HFF-Myc (cell line): ENCODE measurements around the gene CTBP2.

Experiments used
- DNase-seq: peaks from one replicate; pipeline ENCODE4 v3.0.0-alpha.2; 2011; ENCODE audit warnings: low read depth; ENCODE audit errors: extremely low read depth
- H3K4me3 ChIP-seq: replicated peaks from 2 replicates; pipeline ENCODE4 v1.5.1; 2011; ENCODE audit warnings: low read depth, mild to moderate bottlenecking, control low read depth, low read length
- TF ChIP-seq, protein P1 (sequence below): IDR thresholded peaks from 2 replicates; pipeline ENCODE4 v1.5.1; 2012; ENCODE audit warnings: mild to moderate bottlenecking, low read depth, low read length, control low read depth; ENCODE audit errors: missing control alignments

Gene CTBP2

DNA sequence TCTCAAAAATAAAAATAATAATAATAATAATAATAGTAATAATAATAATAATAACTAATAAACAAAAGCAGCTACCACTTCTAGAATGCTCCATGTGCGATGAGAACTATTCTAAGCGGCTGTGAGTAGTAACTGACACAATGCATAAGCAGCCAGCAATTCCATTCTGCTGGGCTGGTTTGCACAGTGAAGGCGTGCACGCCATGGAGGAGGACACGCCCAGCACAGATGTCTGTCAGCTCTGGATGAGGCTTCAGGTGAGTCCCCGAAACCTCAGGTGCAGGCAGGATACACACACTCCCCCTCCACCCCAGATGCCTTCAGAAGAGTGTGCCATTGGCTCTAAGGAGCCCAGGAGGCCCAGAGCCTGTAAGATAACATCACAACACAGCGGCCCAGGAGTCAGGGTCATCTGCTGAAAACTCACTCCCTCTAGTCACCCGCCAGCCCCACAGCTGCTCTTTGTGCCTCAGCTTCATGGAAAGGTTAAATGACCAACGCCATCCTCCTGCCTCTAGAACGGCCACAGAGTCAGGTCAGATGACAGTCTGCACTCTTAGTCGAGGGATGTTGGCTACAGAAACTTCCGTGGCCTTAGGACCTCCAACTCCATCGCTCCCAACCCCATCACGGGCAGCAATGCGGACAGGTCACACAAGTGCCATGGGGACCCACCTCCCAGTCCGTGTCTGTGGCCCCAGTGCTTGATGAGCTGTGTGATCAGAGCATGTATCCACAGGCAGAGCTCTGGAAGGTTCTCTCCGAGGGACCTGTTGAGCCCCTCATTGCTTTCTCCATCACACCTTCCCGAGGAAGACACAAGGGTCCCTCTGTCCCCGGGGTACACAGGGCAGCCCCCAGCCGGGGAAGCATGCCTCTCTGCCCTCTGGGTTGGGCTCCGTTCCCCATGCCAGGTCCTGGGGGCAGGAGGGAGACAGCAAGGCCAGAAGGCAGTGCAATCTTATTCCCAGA is 103.9 kb downstream of the CTBP2 start:
- TF ChIP-seq, protein P1, sequence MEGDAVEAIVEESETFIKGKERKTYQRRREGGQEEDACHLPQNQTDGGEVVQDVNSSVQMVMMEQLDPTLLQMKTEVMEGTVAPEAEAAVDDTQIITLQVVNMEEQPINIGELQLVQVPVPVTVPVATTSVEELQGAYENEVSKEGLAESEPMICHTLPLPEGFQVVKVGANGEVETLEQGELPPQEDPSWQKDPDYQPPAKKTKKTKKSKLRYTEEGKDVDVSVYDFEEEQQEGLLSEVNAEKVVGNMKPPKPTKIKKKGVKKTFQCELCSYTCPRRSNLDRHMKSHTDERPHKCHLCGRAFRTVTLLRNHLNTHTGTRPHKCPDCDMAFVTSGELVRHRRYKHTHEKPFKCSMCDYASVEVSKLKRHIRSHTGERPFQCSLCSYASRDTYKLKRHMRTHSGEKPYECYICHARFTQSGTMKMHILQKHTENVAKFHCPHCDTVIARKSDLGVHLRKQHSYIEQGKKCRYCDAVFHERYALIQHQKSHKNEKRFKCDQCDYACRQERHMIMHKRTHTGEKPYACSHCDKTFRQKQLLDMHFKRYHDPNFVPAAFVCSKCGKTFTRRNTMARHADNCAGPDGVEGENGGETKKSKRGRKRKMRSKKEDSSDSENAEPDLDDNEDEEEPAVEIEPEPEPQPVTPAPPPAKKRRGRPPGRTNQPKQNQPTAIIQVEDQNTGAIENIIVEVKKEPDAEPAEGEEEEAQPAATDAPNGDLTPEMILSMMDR, result no peak
- DNase-seq, result no peak
- no peak overlapping the region for H3K4me3 ChIP-seq

DNA sequence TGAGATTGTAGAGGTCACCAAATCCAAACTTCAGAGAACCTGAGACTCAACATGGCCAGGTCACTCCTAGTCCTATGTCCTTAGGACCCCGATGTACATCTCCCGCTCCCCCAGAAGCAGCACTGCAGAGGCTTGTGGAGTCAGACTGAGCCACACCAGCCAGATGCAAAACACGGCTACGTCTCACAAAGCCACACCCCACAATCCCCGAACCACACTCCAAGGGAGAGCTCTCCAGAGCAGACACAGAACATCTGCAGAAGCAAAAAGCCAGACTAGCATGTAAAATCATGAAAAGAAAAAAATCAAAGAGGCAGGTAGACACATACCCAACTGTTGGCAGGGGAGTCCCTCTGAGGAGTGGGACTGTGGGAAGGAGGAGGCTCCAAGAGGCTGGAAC is 104.9 kb downstream of the CTBP2 start:
- no peak for DNase-seq
- no peak overlapping the region for H3K4me3 ChIP-seq
- TF ChIP-seq, protein P1, result no peak

DNA sequence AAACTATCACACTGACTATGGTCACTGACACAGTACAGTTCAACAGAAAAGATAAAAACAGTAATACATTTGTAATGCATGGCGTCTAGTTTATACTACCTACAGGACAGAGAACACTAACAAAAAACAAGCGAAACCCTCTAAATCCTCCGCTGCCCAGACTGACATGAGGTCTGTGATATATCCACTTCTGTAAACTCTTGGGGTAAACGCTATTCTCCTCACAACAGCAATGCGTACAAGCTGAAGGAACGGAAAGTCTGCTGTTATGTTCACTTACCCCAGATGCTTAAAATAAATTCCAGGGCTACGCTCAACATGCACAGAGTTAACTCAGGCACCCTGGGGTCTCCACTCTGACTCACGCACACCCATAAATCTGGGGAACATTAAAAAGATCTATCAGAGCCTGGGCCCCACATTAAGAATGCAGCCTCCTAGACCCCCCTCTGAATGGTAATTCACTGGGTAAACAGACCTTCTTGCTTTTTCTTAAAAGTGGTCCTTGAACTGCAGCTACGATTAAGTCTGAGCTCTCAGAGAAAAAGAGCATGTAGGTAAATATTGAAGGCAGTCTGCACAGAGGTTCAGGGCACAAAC is 105.6 kb downstream of the CTBP2 start:
- TF ChIP-seq, protein P1, result no peak
- DNase-seq, result no peak
- no peak overlapping the region for H3K4me3 ChIP-seq

DNA sequence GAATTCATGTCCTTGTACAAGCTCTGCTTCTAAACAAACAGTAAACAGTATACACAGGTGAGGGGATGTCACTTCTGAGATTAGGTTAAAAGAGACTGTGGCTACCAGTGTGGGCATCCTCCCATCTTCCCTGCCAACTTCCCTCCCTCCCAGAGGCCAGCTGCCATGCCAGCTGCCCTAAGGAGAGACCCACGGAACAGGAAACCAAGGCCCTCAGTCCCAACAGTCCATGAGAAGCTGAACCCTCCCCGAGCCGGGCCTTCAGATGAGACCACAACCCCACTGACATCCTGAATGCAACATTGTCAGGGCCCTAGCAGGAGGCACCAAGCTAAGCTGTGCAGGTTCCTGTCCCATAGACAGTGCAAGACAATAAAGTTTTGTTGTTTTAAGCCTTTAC is 106.1 kb downstream of the CTBP2 start:
- no peak for DNase-seq
- TF ChIP-seq, protein P1, result no peak
- no peak overlapping the region for H3K4me3 ChIP-seq

DNA sequence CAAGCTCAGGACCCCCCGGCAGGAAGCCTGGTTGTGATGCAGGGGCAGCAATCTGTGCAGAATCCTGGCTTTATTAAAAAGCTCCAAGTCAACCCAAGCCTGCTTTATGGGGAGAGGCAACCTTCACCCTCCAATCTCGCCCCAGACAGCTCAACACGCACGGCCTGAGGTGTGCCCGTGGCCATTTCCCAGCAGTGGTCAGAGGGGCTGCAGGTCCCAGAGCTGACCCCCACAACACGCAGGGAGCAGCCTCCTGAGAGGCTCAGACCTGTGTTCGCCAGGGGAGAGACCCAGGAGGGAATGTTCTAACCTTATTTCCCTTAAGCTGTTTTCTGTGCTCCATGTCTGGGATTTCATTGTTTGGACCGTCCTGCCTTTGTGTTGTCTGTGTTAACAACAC is 108.2 kb downstream of the CTBP2 start:
- DNase-seq, result no peak
- TF ChIP-seq, protein P1, result no peak
- H3K4me3 ChIP-seq, result no peak overlapping the region

DNA sequence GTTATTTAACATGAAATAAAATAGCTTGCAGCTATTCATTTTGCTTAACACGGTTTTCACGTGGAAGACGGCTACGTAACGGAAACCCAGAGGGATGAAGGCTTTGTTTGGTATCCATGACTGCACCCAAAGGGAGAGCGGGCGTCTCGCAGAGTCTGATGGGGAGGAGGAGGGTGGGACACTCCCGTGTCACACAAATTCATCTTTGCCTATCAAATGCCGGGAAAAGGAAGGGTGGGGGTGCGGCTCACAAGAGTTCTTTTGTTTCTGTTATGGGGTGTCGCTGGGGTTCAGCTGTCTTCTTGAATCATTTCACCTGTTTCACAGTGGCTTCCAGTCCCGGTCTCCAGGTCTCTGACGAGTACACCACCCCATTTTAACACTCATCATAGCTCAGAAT is 110.0 kb downstream of the CTBP2 start:
- TF ChIP-seq, protein P1, result no peak
- no peak for DNase-seq
- H3K4me3 ChIP-seq, result no peak overlapping the region
